Medulla oblongata (tissue), 1 donor: ENCODE measurements around the gene EYA2.

Source experiments
- DNase-seq: peaks from one replicate; pipeline ENCODE4 v3.0.0-alpha.2; 2015; ENCODE audit errors: extremely low spot score

Gene EYA2

GRCh38 chr20:46977909-46978588 is 83.4 kb downstream of the EYA2 start:
- no peak for DNase-seq

- DNase-seq = no peak
Observed at GRCh38 chr20:46978951-46979491, 84.4 kb downstream of the EYA2 start.

- no peak for DNase-seq
Observed at GRCh38 chr20:46979603-46980241, 85.1 kb downstream of the EYA2 start.

- DNase-seq = no peak
Observed at GRCh38 chr20:46981184-46981583, 86.5 kb downstream of the EYA2 start.

- DNase-seq = no peak
Observed at GRCh38 chr20:46983466-46983865, 88.8 kb downstream of the EYA2 start.

- DNase-seq = no peak
Observed at GRCh38 chr20:46984405-46984804, 89.8 kb downstream of the EYA2 start.

GRCh38 chr20:46985250-46985649 is 90.6 kb downstream of the EYA2 start:
- no peak for DNase-seq

- DNase-seq = no peak
Observed at GRCh38 chr20:46985671-46986070, 91.0 kb downstream of the EYA2 start.

- DNase-seq = no peak
Observed at GRCh38 chr20:46987001-46987400, 92.4 kb downstream of the EYA2 start.

- DNase-seq = no peak
Observed at GRCh38 chr20:46990017-46990595, 95.5 kb downstream of the EYA2 start.

- DNase-seq = peak; percentile 41
Observed at GRCh38 chr20:46990596-46991104, 96.0 kb downstream of the EYA2 start.

- no peak for DNase-seq
Observed at GRCh38 chr20:46991168-46991567, 96.5 kb downstream of the EYA2 start.

GRCh38 chr20:46991880-46992639 is 97.4 kb downstream of the EYA2 start:
- no peak for DNase-seq

GRCh38 chr20:46992640-46993035 is 98.0 kb downstream of the EYA2 start:
- DNase-seq = no peak

GRCh38 chr20:46993465-46994095 is 98.9 kb downstream of the EYA2 start:
- DNase-seq = no peak

GRCh38 chr20:46994341-46994740 is 99.7 kb downstream of the EYA2 start:
- DNase-seq = peak; percentile 19

- DNase-seq = no peak
Observed at GRCh38 chr20:46995561-46996142, 101.0 kb downstream of the EYA2 start.

GRCh38 chr20:46997187-46997586 is 102.5 kb downstream of the EYA2 start:
- DNase-seq = no peak

- no peak for DNase-seq
Observed at GRCh38 chr20:46998477-46999240, 104.0 kb downstream of the EYA2 start.

GRCh38 chr20:46999801-47000465 is 105.3 kb downstream of the EYA2 start:
- no peak for DNase-seq
